HepG2 (cell line): ENCODE measurements around the gene BAHCC1. TPM values are rescaled to one million over a fixed set of nuclear protein-coding genes. Genes with fewer than 3 reads are reported as not detected.
A peak's percentile ranks its signal among the peaks of the same experiment; 100 is the strongest.

Source experiments
- ELF4 ChIP-seq: sonication (generic); formaldehyde crosslinking; IDR thresholded peaks from 2 replicates; pipeline ENCODE4 v1.5.0; 2020; ENCODE audit warnings: missing genetic modification reagents, mild to moderate bottlenecking, moderate library complexity, borderline replicate concordance
- FOSL2 ChIP-seq: sonication (generic); formaldehyde crosslinking; IDR thresholded peaks from 2 replicates; pipeline ENCODE4 v1.4.0; 2020; ENCODE audit warnings: missing genetic modification reagents
- FOXC1 ChIP-seq: sonication (generic); formaldehyde crosslinking; IDR thresholded peaks from 2 replicates; pipeline ENCODE4 v1.8.0; 2022; ENCODE audit warnings: mild to moderate bottlenecking, missing genetic modification reagents, borderline replicate concordance
- FOXJ3 ChIP-seq: sonication (generic); formaldehyde crosslinking; IDR thresholded peaks from 2 replicates; pipeline ENCODE4 v1.4.0; 2020; ENCODE audit warnings: missing genetic modification reagents, mild to moderate bottlenecking, borderline replicate concordance
- ISL2 ChIP-seq: sonication (generic); formaldehyde crosslinking; IDR thresholded peaks from 2 replicates; pipeline ENCODE4 v1.5.0; 2020; ENCODE audit warnings: missing genetic modification reagents
- MTF1 ChIP-seq: sonication (generic); formaldehyde crosslinking; IDR thresholded peaks from 2 replicates; pipeline ENCODE4 v1.5.0; 2020; ENCODE audit warnings: missing genetic modification reagents
- MYC ChIP-seq: sonication (generic); formaldehyde crosslinking; IDR thresholded peaks from 2 replicates; pipeline ENCODE4 v1.9.0; 2021; ENCODE audit warnings: missing genetic modification reagents, borderline replicate concordance
- POLR2AphosphoS2 ChIP-seq: IDR thresholded peaks from 2 replicates; pipeline ENCODE4 v1.6.1; 2011; ENCODE audit warnings: low read depth, low read length, improper control_type of control experiment
- SIX1 ChIP-seq: sonication (generic); formaldehyde crosslinking; IDR thresholded peaks from 2 replicates; pipeline ENCODE4 v1.4.0; 2020; ENCODE audit warnings: missing genetic modification reagents, borderline replicate concordance
- SRSF1 ChIP-seq: fragments of 200-400 bp; formaldehyde crosslinking; optimal IDR thresholded peaks from 2 replicates; pipeline ENCODE3; 2017; ENCODE audit warnings: mild to moderate bottlenecking, low read depth, low read length, moderate library complexity
- TBX2 ChIP-seq: sonication (generic); formaldehyde crosslinking; IDR thresholded peaks from 2 replicates; pipeline ENCODE4 v1.5.0; 2020; ENCODE audit warnings: missing genetic modification reagents, mild to moderate bottlenecking, borderline replicate concordance
- ZBTB3 ChIP-seq: sonication (generic); formaldehyde crosslinking; IDR thresholded peaks from 2 replicates; pipeline ENCODE4 v1.4.0; 2020; ENCODE audit warnings: low read depth, mild to moderate bottlenecking, moderate library complexity, missing genetic modification reagents, borderline replicate concordance
- ZFP36 ChIP-seq: fragments of 150-350 bp; IDR thresholded peaks from 2 replicates; pipeline ENCODE4 v1.6.1; 2018; ENCODE audit warnings: borderline replicate concordance, low read length, low read depth; ENCODE audit not compliant: partially characterized antibody
- ZNF230 ChIP-seq: sonication (generic); formaldehyde crosslinking; IDR thresholded peaks from 2 replicates; pipeline ENCODE4 v1.4.0; 2020; ENCODE audit warnings: mild to moderate bottlenecking, missing genetic modification reagents
- ZNF274 ChIP-seq: sonication (generic); formaldehyde crosslinking; IDR thresholded peaks from 2 replicates; pipeline ENCODE4 v1.5.1; 2020; ENCODE audit warnings: mild to moderate bottlenecking, missing genetic modification reagents
- ZNF333 ChIP-seq: sonication (generic); formaldehyde crosslinking; IDR thresholded peaks from 2 replicates; pipeline ENCODE4 v1.4.0; 2020; ENCODE audit warnings: mild to moderate bottlenecking, missing genetic modification reagents, borderline replicate concordance
- ZNF337 ChIP-seq: sonication (generic); formaldehyde crosslinking; IDR thresholded peaks from 2 replicates; pipeline ENCODE4 v1.5.1; 2020; ENCODE audit warnings: missing genetic modification reagents, low read depth, mild to moderate bottlenecking, borderline replicate concordance
- polyA plus RNA-seq, 8 experiments: library from polyadenylated mRNA; depleted of rRNA in 3 of 8; stranded (reverse) in 7 of 8; unstranded in 1 of 8; fragments of >200 nt; fragmentation: Illumina TruSeq in 4 of 8; extraction: Trizol in 4 of 8; gene quantifications; 2 replicates each; pipeline versions ENCODE4 v1.2.1 to v1.2.3, GENCODE V29; 2011 to 2016; ENCODE audit warnings: low read depth in 4 of 8, missing spikeins in 1 of 8, mixed read lengths in 1 of 8; ENCODE audit not compliant: insufficient read depth in 1 of 8
- total RNA-seq, 5 experiments: library from RNA; depleted of rRNA; stranded (reverse); fragments of >200 nt; fragmentation: Illumina TruSeq; extraction: Trizol; gene quantifications; 2 replicates each; pipeline ENCODE4 v1.2.3, GENCODE V29; 2016; ENCODE audit warnings: low read depth in 1 of 5
- TF ChIP-seq, protein P1 (sequence below): sonication (generic); formaldehyde crosslinking; IDR thresholded peaks from 2 replicates; pipeline ENCODE4 v1.5.1; 2020; ENCODE audit warnings: missing genetic modification reagents, mild to moderate bottlenecking, borderline replicate concordance
- TF ChIP-seq, protein P2 (sequence below): sonication (generic); formaldehyde crosslinking; IDR thresholded peaks from 2 replicates; pipeline ENCODE4 v1.4.0; 2020; ENCODE audit warnings: missing genetic modification reagents
- TF ChIP-seq, protein P3 (sequence below): sonication (generic); formaldehyde crosslinking; IDR thresholded peaks from 2 replicates; pipeline ENCODE4 v1.4.0; 2020; ENCODE audit warnings: missing genetic modification reagents
- TF ChIP-seq, protein P4 (sequence below): sonication (generic); formaldehyde crosslinking; IDR thresholded peaks from 2 replicates; pipeline ENCODE4 v1.5.1; 2020; ENCODE audit warnings: missing genetic modification reagents, mild to moderate bottlenecking, borderline replicate concordance

The BAHCC1 gene
- total and polyA plus RNA-seq, 2 of the 13 experiments (the other 11 are each of a cell fraction or from before 2014, with no cell fraction given), result 1.4 to 1.7 TPM

DNA sequence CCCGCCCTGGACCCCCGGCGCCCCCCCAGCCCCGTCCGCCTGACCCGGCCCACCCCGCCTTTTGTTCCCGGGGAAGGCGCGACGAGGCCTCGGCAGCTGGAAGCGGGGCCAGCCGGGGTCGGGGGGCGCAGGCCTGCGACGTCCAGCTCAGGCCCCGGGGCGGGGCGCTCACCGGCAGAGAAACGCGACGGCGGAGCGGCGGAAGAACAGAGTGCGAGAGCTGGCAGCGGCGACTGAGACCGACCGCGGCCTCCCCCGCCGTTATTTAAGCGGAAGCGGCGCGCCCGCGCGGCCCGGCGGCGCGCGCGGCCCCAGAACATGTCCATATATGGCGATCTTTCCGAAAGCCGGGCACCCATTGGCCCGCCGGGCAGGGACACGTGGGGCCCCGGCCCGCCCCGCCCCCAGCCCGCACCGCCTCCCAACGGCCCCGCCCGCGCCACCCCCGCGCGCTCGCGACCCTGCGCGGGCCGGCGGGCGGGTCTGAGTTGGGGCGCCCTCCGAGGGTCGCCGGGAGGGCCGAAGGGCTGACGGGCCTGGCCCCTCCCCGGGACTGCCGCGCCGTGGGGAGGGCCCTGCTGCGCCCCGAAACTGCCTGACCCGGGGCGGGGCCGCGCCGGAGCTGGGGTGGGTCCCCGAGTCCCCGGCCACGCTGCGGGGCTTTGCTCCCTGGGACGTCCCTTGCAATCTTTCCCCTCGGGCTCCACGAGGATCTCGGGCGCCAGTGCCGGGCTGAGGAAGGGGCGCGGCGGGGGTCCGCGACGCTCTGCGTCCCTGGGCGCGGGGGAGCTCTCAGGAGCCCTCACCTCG lies 117.5 kb downstream of the BAHCC1 start, which contains the start of gene ACTG1 (continued):
- TF ChIP-seq, protein P1, sequence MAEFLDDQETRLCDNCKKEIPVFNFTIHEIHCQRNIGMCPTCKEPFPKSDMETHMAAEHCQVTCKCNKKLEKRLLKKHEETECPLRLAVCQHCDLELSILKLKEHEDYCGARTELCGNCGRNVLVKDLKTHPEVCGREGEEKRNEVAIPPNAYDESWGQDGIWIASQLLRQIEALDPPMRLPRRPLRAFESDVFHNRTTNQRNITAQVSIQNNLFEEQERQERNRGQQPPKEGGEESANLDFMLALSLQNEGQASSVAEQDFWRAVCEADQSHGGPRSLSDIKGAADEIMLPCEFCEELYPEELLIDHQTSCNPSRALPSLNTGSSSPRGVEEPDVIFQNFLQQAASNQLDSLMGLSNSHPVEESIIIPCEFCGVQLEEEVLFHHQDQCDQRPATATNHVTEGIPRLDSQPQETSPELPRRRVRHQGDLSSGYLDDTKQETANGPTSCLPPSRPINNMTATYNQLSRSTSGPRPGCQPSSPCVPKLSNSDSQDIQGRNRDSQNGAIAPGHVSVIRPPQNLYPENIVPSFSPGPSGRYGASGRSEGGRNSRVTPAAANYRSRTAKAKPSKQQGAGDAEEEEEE (CRISPR knock-in tag), result no peak
- TF ChIP-seq MYC (peak; percentile 56), ZNF230 (CRISPR knock-in tag) (no peak), ELF4 (0 out of 2 replicates have a peak, but pooled peaks have one; percentile 56), ISL2 (CRISPR knock-in tag) (peak; percentile 39; the same call in 1 of the 2 replicates), FOSL2 (CRISPR knock-in tag) (peak; percentile 30; the same call in 1 of the 2 replicates), ZBTB3 (CRISPR knock-in tag) (no peak), FOXC1 (peak; percentile 31; the same call in 1 of the 2 replicates), ZNF337 (peak; percentile 83; the same call in 1 of the 2 replicates), SIX1 (CRISPR knock-in tag) (peak; percentile 29; the same call in 1 of the 2 replicates), ZNF333 (CRISPR knock-in tag) (no peak), TBX2 (CRISPR knock-in tag) (no peak), SRSF1 (peak; percentile 30), FOXJ3 (CRISPR knock-in tag) (no peak), MTF1 (CRISPR knock-in tag) (no peak), ZFP36 (peak; percentile 67), POLR2AphosphoS2 (peak; percentile 90; the same call in 1 of the 2 replicates), ZNF274 (no peak)
- TF ChIP-seq, protein P2, sequence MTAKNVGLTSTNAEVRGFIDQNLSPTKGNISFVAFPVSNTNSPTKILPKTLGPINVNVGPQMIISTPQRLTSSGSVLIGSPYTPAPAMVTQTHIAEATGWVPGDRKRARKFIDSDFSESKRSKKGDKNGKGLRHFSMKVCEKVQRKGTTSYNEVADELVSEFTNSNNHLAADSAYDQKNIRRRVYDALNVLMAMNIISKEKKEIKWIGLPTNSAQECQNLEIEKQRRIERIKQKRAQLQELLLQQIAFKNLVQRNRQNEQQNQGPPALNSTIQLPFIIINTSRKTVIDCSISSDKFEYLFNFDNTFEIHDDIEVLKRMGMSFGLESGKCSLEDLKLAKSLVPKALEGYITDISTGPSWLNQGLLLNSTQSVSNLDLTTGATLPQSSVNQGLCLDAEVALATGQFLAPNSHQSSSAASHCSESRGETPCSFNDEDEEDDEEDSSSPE (CRISPR knock-in tag), result no peak
- TF ChIP-seq, protein P3, sequence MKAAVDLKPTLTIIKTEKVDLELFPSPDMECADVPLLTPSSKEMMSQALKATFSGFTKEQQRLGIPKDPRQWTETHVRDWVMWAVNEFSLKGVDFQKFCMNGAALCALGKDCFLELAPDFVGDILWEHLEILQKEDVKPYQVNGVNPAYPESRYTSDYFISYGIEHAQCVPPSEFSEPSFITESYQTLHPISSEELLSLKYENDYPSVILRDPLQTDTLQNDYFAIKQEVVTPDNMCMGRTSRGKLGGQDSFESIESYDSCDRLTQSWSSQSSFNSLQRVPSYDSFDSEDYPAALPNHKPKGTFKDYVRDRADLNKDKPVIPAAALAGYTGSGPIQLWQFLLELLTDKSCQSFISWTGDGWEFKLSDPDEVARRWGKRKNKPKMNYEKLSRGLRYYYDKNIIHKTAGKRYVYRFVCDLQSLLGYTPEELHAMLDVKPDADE (CRISPR knock-in tag), result no peak
- TF ChIP-seq, protein P4, sequence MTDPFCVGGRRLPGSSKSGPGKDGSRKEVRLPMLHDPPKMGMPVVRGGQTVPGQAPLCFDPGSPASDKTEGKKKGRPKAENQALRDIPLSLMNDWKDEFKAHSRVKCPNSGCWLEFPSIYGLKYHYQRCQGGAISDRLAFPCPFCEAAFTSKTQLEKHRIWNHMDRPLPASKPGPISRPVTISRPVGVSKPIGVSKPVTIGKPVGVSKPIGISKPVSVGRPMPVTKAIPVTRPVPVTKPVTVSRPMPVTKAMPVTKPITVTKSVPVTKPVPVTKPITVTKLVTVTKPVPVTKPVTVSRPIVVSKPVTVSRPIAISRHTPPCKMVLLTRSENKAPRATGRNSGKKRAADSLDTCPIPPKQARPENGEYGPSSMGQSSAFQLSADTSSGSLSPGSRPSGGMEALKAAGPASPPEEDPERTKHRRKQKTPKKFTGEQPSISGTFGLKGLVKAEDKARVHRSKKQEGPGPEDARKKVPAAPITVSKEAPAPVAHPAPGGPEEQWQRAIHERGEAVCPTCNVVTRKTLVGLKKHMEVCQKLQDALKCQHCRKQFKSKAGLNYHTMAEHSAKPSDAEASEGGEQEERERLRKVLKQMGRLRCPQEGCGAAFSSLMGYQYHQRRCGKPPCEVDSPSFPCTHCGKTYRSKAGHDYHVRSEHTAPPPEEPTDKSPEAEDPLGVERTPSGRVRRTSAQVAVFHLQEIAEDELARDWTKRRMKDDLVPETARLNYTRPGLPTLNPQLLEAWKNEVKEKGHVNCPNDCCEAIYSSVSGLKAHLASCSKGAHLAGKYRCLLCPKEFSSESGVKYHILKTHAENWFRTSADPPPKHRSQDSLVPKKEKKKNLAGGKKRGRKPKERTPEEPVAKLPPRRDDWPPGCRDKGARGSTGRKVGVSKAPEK, result peak; percentile 17; the same call in 1 of the 2 replicates
